ENCODE data around the gene RAB2B. TPM values are rescaled to one million over a fixed set of nuclear protein-coding genes. Genes with fewer than 3 reads are reported as not detected.

Gene RAB2B
- total RNA-seq, 2 donors from 2014 or later, result 25.9 to 51.2 TPM

DNA sequence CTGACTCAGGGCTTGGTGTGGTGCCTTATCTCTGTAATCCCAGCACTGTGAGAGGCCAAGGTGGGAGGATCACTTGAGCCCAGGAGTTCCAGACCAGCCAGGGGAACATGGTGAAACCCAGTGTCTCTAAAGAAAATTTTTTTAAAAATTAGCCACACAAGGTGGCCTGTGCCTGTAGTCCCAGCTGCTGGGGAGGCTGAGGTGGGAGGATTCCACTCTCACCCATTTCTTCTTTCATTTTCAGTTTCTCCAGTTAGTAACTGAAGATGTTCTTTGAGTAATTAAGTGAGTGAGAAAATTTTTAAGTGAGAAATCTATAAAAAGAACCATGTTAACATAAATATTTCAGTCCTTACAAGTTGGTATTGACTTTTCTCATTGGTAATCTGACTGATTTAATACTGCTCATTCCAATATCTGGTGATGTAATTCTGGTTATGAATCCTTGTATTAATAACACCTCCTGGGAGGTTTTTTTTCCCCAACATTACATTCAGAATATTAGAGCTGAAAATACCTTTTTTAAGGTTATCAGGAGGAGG, 28.3 kb upstream of the RAB2B start:
- DNase-seq (ENCODE audit: low spot score), result no peak
- H3K9me3 Mint-ChIP-seq, result no peaks in the 10 kb centered on the region
- peak; percentile 79 to 83 for ATAC-seq
- no peaks in the 10 kb centered on the region for H3K27me3 Mint-ChIP-seq
- peaks cover 16% of the 10 kb centered on the region for H3K36me3 Mint-ChIP-seq
- peak overlapping the region; percentile 65 to 92 for H3K27ac Mint-ChIP-seq
- H3K4me1 Mint-ChIP-seq (ENCODE audit: low read depth in 2 of 2), result peaks cover 16 to 42% of the 10 kb centered on the region in 2 donors
- peak overlapping the region; percentile 61 for H3K4me3 Mint-ChIP-seq

- no peak for DNase-seq (ENCODE audit: low spot score)
- H3K36me3 Mint-ChIP-seq, result peaks cover 22% of the 10 kb centered on the region
- no peak for ATAC-seq
- H3K27me3 Mint-ChIP-seq, result no peaks in the 10 kb centered on the region
- no peak overlapping the region for H3K4me3 Mint-ChIP-seq
- no peaks in the 10 kb centered on the region for H3K9me3 Mint-ChIP-seq
- H3K4me1 Mint-ChIP-seq (ENCODE audit: low read depth in 2 of 2), result peaks cover 12 to 32% of the 10 kb centered on the region in 2 donors
- peak overlapping the region in 1 of 2 donors; percentile 31 for H3K27ac Mint-ChIP-seq
Observed at GRCh38 chr14:21503376-21503775, 26.6 kb upstream of the RAB2B start.

DNA sequence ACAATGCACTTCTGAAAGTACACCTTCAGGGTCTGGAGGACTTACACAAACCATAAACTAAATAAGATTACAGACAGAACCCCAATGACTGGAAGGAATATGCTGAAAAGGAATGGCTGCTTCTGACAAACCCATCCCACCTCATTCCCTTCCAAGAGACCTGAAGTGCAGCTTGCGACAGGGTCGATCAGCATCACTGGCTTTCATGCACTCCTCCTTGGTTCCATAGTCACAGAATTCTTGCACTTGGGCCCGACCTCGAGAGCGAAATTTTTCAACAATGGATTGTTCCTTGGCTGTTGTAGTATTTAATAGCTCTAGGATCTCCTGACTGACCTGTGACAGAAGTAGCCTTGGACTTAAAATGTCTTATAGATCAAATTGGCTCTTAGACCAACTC, 24.8 kb upstream of the RAB2B start:
- ATAC-seq (no peak), DNase-seq (ENCODE audit: low spot score) (no peak)
- Mint-ChIP-seq H3K4me1 (ENCODE audit: low read depth in 2 of 2) (peaks cover 12 to 22% of the 10 kb centered on the region in 2 donors), H3K4me3 (no peak overlapping the region), H3K27ac (no peak overlapping the region), H3K27me3 (no peaks in the 10 kb centered on the region), H3K9me3 (no peaks in the 10 kb centered on the region), H3K36me3 (peaks cover 16% of the 10 kb centered on the region)

GRCh38 chr14:21498540-21499526, 22.1 kb upstream of the RAB2B start:
- H3K4me3 Mint-ChIP-seq, result no peak overlapping the region
- peaks cover 20% of the 10 kb centered on the region for H3K36me3 Mint-ChIP-seq

DNA sequence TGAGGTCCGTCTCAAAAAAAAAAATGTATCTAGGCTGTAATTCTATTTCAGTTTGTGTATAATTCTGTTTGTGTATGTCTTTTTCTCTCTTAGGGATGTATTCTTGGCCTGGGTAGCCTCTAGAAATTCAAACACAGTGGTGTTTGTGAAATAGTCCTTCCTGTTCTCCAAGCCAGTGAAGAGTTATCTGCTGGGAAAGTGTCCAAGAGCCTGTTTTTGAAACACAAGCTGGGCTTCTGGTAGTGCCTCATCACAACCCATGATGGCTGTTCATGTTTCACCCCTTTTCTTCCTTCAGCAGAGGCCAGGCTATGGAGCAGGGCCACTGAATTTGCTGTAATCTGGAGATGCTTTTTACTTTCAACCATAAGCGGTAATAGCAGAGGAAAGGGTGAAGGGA, 19.7 kb upstream of the RAB2B start:
- DNase-seq (ENCODE audit: low spot score) (no peak), ATAC-seq (no peak)
- no peak overlapping the region for H3K4me3 Mint-ChIP-seq
- peaks cover 3 to 8% of the 10 kb centered on the region in 2 donors for H3K4me1 Mint-ChIP-seq (ENCODE audit: low read depth in 2 of 2)
- no peaks in the 10 kb centered on the region for H3K9me3 Mint-ChIP-seq
- H3K27me3 Mint-ChIP-seq, result no peaks in the 10 kb centered on the region
- H3K36me3 Mint-ChIP-seq, result peaks cover 33% of the 10 kb centered on the region
- H3K27ac Mint-ChIP-seq, result no peak overlapping the region

More at GRCh38 chr14:21498540-21499526, 22.1 kb upstream of the RAB2B start:
- Mint-ChIP-seq H3K27me3 (no peaks in the 10 kb centered on the region), H3K27ac (peak overlapping the region in 1 of 2 donors; percentile 35), H3K9me3 (no peaks in the 10 kb centered on the region), H3K4me1 (ENCODE audit: low read depth in 2 of 2) (peaks cover 3 to 13% of the 10 kb centered on the region in 2 donors)
- ATAC-seq, result no peak
- no peak for DNase-seq (ENCODE audit: low spot score)

DNA sequence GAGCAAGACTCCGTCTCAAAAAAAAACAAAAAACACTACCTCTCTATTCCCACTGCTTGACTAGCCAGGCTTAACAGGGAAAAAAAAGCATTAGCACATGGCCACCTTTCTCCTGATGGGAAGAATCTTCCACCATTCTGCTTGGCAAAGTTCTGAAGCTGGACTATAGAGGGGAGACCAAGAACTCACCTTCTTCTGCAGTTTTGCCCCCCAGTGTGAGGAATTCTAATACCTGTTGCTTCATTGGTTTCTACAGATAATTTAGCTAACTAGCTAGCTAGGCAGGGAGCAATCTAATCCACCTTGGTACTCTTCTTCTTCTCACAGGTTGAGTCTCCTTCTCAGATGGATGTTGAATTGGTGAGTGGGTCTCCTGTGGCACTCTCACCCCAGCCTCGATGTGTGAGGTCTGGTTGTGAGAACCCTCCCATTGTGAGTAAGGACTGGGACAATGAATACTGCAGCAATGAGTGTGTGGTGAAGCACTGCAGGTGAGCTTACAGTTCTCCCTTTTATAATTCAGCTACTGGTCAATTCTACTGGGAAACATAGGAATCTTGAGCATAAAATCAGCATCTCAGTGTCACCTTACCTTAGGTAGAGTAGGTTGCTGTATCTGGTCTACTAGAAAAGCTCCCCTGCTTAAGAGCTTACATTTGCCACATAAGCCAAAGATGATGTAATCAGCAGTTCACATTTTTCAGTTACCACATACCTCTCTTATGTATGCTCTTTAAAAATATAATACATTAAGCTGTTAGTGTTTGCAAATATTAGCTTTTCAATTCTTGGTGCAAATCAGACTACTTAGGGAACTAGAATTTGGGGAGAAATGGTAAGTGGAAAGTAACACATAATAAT, 18.4 kb upstream of the RAB2B start:
- ATAC-seq (no peak), DNase-seq (ENCODE audit: low spot score) (no peak)
- H3K4me3 Mint-ChIP-seq, result no peak overlapping the region
- H3K36me3 Mint-ChIP-seq, result peaks cover 27% of the 10 kb centered on the region
- H3K27me3 Mint-ChIP-seq, result no peaks in the 10 kb centered on the region
- no peak overlapping the region for H3K27ac Mint-ChIP-seq
- peaks cover 0 to 8% of the 10 kb centered on the region in 2 donors for H3K4me1 Mint-ChIP-seq (ENCODE audit: low read depth in 2 of 2)
- H3K9me3 Mint-ChIP-seq, result no peaks in the 10 kb centered on the region

DNA sequence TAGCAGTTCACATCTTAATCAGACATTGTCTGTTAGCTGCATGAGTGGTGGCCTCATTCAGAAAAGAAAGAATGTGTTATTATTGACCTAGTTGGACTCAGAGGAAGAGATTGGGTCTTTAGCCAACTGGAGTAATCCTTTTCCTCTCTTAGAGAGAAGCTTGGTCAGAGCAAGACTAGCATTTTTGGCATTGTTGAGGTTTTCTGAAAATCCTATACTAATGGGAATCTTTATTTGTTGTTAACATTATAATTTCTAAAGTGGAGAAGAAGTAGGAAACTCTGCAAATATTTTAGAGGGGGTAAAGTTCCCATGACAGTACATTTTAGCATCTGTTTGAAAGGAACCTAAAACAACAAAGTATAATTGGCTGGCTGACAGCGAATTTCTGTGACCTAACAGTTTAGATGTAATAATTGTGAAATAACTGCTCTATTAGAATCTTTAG, 9.9 kb upstream of the RAB2B start:
- H3K27me3 Mint-ChIP-seq, result no peaks in the 10 kb centered on the region
- ATAC-seq (no peak), DNase-seq (ENCODE audit: low spot score) (no peak)
- no peaks in the 10 kb centered on the region for H3K4me1 Mint-ChIP-seq (ENCODE audit: low read depth in 2 of 2)
- H3K36me3 Mint-ChIP-seq, result peaks cover 6% of the 10 kb centered on the region
- no peak overlapping the region for H3K27ac Mint-ChIP-seq
- H3K9me3 Mint-ChIP-seq, result no peaks in the 10 kb centered on the region
- H3K4me3 Mint-ChIP-seq, result no peak overlapping the region

DNA sequence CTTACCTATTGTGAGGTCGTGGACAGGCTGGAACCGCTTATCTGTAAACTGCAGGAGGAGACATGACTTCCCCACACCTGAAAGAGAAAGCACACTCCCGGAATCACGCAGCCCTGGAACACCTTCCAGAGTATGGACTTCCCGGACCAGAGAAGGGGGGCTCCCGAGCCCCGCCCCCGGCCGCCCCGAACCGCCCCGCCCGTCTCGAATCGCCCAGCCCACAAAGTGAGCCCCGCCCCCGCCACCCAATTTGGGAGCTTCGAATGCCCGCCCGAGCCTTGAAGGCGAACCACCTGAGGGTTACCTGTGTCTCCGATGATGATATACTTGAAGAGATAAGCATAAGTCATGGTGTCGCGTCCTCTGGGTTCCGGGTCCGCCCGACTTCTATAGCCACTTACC, 235 bp downstream of the RAB2B start:
- H3K27ac Mint-ChIP-seq, result peak overlapping the region; percentile 96
- H3K27me3 Mint-ChIP-seq, result no peaks in the 10 kb centered on the region
- ATAC-seq, result peak; percentile 72 to 81
- H3K4me1 Mint-ChIP-seq (ENCODE audit: low read depth in 2 of 2), result peaks cover 26 to 38% of the 10 kb centered on the region in 2 donors
- H3K36me3 Mint-ChIP-seq, result peaks cover 23% of the 10 kb centered on the region
- H3K4me3 Mint-ChIP-seq, result peak overlapping the region; percentile 99
- H3K9me3 Mint-ChIP-seq, result no peaks in the 10 kb centered on the region
- peak; percentile 83 for DNase-seq (ENCODE audit: low spot score)

GRCh38 chr14:21475767-21476522, 814 bp downstream of the RAB2B start:
- no peaks in the 10 kb centered on the region for H3K27me3 Mint-ChIP-seq
- H3K27ac Mint-ChIP-seq, result peak overlapping the region; percentile 96
- H3K4me3 Mint-ChIP-seq, result peak overlapping the region; percentile 99
- H3K4me1 Mint-ChIP-seq (ENCODE audit: low read depth in 2 of 2), result peaks cover 26 to 38% of the 10 kb centered on the region in 2 donors
- no peaks in the 10 kb centered on the region for H3K9me3 Mint-ChIP-seq
- DNase-seq (ENCODE audit: low spot score), result no peak
- no peak for ATAC-seq
- peaks cover 23% of the 10 kb centered on the region for H3K36me3 Mint-ChIP-seq

- H3K9me3 Mint-ChIP-seq, result no peaks in the 10 kb centered on the region
- H3K27me3 Mint-ChIP-seq, result no peaks in the 10 kb centered on the region
- no peak overlapping the region for H3K27ac Mint-ChIP-seq
- ATAC-seq, result no peak
- no peak overlapping the region for H3K4me3 Mint-ChIP-seq
- peaks cover 17% of the 10 kb centered on the region for H3K36me3 Mint-ChIP-seq
- peaks cover 0 to 3% of the 10 kb centered on the region in 2 donors for H3K4me1 Mint-ChIP-seq (ENCODE audit: low read depth in 2 of 2)
- DNase-seq (ENCODE audit: low spot score), result no peak
Observed at GRCh38 chr14:21467616-21468015, 9.1 kb downstream of the RAB2B start.

- DNase-seq (ENCODE audit: low spot score), result peak; percentile 100
- Mint-ChIP-seq H3K4me1 (ENCODE audit: low read depth in 2 of 2) (peaks cover 21 to 27% of the 10 kb centered on the region in 2 donors), H3K36me3 (peaks cover 11% of the 10 kb centered on the region), H3K27ac (peak within 1 kb of the TSS; percentile 95 to 99), H3K27me3 (no peaks in the 10 kb centered on the region), H3K4me3 (peak within 1 kb of the TSS; percentile 92), H3K9me3 (no peaks in the 10 kb centered on the region)
- peak; percentile 100 for ATAC-seq
Observed at GRCh38 chr14:21455912-21456667, 20.7 kb downstream of the RAB2B start, which contains the start of gene CHD8. TSS of gene CHD8 (minus strand) at chr14:21456123. CDS start at chr14:21431643, 24,480 bp downstream.

DNA sequence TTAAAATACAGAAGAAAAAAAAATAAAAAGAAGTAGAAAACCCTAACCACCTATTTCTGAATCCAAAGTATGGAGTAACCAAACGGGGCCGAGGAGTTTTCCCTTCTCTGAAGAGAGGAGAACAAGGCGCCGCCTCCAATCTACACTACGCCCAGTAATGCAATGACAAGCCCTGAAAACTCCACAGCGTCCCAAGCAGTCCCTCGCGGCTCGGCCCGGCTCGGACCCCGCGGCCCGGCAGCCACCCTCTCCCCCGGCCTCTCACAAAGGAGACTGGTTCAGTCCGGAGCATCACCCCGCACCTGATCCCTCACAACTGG, 21.2 kb downstream of the RAB2B start:
- H3K27me3 Mint-ChIP-seq, result no peaks in the 10 kb centered on the region
- peak overlapping the region; percentile 95 to 99 for H3K27ac Mint-ChIP-seq
- ATAC-seq (peak; percentile 32 to 41), DNase-seq (ENCODE audit: low spot score) (no peak)
- peak overlapping the region; percentile 92 for H3K4me3 Mint-ChIP-seq
- peaks cover 11% of the 10 kb centered on the region for H3K36me3 Mint-ChIP-seq
- H3K4me1 Mint-ChIP-seq (ENCODE audit: low read depth in 2 of 2), result peaks cover 21 to 27% of the 10 kb centered on the region in 2 donors
- H3K9me3 Mint-ChIP-seq, result no peaks in the 10 kb centered on the region

Measured in natural killer cell treated with Interleukin-12 subunit alpha and Interleukin-12 subunit beta and Interleukin-15 and Interleukin-18, amount 100 ng/mL, for 72 hours (primary cell).